Fibroblast of pulmonary artery (primary cell): ENCODE measurements around the gene LUC7L.
"Not testable (repeated sequence)": the region's sequence is repeated elsewhere in the genome, so short reads cannot be mapped to it uniquely, and the experiment has no call there.

Source experiments
- DNase-seq: peaks from one replicate; pipeline ENCODE4 v3.0.0-alpha.2; 2010; ENCODE audit warnings: low read depth
- H3K4me3 ChIP-seq: replicated peaks from 2 replicates; pipeline ENCODE4 v1.5.1; 2011; ENCODE audit warnings: low read depth, mild to moderate bottlenecking, control low read depth, low read length, moderate library complexity
- CTCF ChIP-seq: IDR thresholded peaks from 2 replicates; pipeline ENCODE4 v1.5.1; 2011; ENCODE audit warnings: mild to moderate bottlenecking, control low read depth, low read length, inconsistent platforms; ENCODE audit errors: missing control alignments

LUC7L gene

DNA sequence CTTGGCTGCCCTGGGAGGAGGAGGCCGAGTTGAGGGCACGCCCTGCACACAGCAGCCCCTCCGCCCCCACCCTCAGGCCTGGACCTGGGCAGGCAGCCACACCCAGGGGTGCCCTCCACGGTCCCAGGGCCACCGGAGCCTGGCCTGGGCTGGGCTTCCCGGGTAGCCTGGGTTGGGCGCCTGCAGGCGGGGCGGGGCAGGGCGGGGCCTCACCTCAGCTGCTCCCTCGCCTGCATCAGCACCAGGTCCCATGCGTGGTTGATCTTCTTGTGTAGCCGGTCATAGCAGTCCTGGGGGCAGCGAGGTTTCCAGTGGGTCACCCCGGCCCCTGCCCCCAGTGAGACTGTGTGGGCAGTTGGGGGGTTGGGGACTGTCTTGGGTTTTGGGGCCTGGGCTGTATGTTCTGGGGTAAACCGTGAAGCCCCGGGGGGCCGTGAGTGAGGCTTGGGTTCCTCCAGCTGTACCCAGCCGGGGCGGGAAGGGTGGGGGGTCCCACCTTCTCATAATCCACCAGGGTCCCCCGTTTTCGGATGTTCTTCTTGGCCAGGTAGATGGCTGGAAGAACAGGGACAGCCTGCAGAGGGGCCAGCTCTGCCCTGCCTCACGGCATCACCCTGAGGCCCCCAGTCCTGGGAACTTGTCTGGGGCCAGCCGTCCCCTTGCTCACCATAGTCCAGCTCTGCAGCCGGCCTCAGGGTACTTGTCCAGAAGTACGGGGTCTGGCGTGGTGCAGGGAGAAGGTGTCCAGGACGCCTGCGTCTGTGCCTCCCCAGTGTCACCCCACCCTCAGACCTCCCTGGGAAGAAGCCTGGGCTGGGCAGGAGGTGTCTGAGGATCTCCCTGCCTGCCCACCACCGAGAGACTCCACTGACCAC, 44.5 kb upstream of the LUC7L start:
- TF ChIP-seq CTCF, result no peak
- DNase-seq, result no peak
- H3K4me3 ChIP-seq, result no peak overlapping the region

DNA sequence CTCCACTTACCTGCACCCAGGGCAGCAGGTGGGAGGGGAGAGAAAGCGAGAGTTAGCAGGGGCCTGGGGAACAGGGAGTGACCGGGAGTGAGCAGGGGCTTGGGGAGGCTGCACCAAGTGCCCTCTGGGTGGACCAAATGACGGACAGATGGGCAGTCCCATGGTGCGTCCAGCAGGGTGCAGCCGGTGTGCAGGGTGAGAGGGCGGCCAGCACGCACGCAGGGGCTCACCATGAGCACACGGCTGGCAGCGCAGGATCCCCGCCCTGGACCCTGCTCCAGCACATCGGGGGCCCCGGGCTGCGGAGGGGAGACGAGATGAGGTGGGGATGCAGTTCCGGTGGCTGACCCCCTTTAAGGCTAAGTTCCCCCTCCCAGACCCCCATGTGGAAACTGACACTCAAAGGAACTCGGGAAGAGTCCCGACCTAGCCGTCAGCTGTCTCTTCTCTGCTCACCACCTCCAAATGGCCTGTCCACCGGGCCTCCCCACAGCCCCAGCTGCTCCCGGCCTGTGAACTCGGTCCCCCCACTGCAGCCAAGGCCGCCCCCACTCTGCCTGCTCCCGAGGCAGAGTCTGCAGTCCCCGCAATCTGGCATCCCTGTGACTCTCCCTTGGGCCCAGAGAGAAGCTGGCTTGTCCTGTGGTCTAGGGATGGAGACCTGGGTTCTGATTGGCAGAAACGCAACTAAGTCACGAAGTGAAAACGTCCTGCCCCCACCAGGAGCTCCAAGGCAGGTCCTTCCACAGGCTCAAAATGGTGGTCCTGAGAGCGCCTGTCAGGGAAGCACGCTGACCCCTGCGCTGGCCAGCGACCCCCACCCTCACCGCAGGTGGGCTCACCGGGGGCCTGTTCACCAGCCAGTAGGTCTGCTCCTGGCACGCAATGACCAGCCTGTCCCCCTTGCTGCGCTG, 43.6 kb upstream of the LUC7L start:
- TF ChIP-seq CTCF, result no peak
- H3K4me3 ChIP-seq, result no peak overlapping the region
- DNase-seq, result no peak

DNA sequence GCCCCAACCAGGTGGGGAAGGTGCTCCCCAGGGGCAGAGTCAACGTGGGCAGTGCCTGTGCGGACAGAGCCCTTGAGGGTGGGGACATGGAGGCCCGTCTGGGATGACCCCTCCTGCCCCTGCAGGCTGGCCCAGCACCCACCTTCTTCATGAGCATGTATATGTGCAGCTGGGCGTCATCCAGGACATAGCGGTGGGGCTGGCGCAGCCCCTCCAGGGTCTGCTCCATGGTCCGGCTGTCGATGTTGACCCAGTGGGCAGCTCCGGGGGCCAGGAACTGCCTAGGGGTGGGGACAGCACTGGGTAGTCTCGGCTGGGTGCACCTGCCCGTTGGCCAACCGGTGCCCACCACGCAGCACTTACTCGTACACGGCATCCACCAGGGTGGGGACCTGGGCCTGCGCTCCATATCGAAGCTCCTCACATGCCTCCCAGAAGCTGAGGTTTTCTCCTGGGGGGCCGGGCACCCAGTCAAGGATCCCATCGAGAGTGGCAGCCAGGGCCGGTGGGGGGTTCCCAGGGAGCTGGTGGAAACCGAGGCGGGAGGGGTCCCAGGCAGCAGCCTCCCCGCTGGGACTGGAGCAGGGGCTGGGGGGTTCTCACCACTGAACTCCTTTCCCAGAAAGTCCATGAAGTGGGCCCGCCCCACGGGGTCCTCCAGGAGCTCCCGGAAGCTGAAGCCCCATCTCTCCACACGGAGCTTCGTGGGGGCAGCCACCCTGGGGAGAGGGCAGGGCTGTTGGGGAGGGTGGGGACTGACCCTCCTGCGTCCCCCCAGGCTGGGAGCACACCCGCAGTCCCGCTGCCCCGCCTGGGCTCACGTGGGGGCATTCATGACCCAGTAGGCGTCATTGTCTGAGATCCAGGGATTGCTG, 41.4 kb upstream of the LUC7L start:
- DNase-seq, result no peak
- TF ChIP-seq CTCF, result no peak
- H3K4me3 ChIP-seq, result no peak overlapping the region

GRCh38 chr16:269061-269796, 40.0 kb upstream of the LUC7L start:
- no peak overlapping the region for H3K4me3 ChIP-seq
- TF ChIP-seq CTCF, result no peak
- DNase-seq, result no peak

DNA sequence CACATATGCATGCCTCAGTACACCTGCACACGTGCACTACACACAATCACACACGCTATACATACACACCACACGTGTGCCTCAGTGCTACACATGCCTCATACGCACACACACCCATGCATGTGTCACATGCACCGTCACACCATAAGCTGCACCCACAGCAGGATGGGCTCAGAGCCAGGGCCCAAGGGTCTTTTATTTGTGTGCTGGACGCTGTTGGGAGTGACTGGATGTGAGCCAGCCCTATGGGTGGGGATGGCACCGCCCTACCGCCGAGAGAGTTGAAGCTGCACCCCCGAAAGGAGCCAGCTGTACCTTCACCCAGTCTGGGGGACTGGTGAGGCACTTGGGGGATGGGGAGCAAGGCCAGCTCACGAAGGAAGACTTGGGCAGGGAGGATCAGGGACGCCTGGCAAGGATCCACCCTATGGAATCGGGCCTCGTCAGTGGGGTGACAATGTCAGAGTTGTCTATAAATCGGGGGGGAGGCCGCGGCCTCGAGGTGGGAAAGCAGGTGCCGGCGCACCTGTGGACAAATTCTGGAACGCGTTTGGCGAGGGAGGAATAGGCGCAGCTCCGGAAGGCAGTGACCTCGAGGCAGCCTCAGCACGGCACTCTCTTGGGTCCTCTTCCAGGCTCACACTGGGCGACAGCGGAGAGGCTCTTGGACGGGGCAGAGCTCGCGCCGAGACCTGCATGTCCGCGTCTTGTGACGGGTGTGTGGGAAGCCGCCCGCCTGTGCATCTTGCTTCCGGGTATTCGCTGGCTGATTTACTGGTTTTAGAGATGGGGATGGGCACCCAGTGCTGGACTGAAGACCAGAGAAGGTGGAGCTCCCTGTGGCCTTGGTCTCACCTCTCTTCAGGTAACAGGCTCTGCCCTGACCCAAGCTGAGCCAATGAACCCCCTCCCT, 39.1 kb upstream of the LUC7L start:
- H3K4me3 ChIP-seq, result no peak overlapping the region
- no peak for DNase-seq
- no peak for TF ChIP-seq CTCF

DNA sequence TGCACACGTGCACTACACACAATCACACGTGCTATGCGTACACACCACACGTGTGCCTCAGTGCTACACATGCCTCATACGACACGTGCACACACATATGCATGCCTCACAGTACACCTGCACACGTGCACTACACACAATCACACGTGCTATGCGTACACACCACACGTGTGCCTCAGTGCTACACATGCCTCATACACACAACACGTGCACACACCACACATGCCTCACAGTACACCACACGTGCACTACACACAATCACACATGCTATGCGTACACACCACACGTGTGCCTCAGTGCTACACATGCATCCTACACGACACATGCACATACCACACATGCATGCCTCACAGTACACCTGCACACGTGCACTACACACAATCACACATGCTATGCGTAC, 38.3 kb upstream of the LUC7L start:
- DNase-seq, H3K4me3 ChIP-seq: not testable (repeated sequence)
